ENCODE data around the gene KCNK4. TPM values are rescaled to one million over a fixed set of nuclear protein-coding genes. Genes with fewer than 3 reads are reported as not detected.

The KCNK4 gene
- polyA plus RNA-seq, 1 donor from 2014 or later, result 1.0 TPM

- H2AFZ ChIP-seq (ENCODE audit: low read depth, low read length), result no peak overlapping the region
- no peaks in the 10 kb centered on the region for H3K36me3 ChIP-seq (ENCODE audit: insufficient read depth, low read length)
Measured at GRCh38 chr11:64304032-64304315, 12.9 kb downstream of the KCNK4 start.

GRCh38 chr11:64304316-64305072, 13.4 kb downstream of the KCNK4 start:
- Histone ChIP-seq H3K9ac (ENCODE audit: low read length) (peak overlapping the region; percentile 75), H2AFZ (ENCODE audit: low read depth, low read length) (peak overlapping the region; percentile 15)

More at GRCh38 chr11:64304032-64304315, 12.9 kb downstream of the KCNK4 start:
- Histone ChIP-seq H3K27me3 (ENCODE audit: insufficient read depth, low read depth, low read length) (peaks cover 31% of the 10 kb centered on the region), H4K20me1 (ENCODE audit: insufficient read depth) (peaks cover 6% of the 10 kb centered on the region), H3K9me2 (ENCODE audit: insufficient read depth, low read length) (no peaks in the 10 kb centered on the region), H3K27ac (ENCODE audit: low read length) (no peak overlapping the region), H3K79me2 (replicated peaks; ENCODE audit: insufficient read depth, low read length) (peaks cover 10% of the 10 kb centered on the region), H3K4me3 (ENCODE audit: low read length) (peak overlapping the region; percentile 85), H3K9me3 (ENCODE audit: low read length) (no peaks in the 10 kb centered on the region), H3K9ac (ENCODE audit: low read length) (peak overlapping the region; percentile 75), H3K4me2 (ENCODE audit: low read length) (peak overlapping the region; percentile 33), H3F3A (ENCODE audit: insufficient read depth, low read length, poor library complexity, severe bottlenecking) (no peaks in the 10 kb centered on the region)
- TF ChIP-seq CTCF (IDR thresholded peaks at IDR 0.05; ENCODE audit: poor library complexity, severe bottlenecking), result no peak

More at GRCh38 chr11:64304316-64305072, 13.4 kb downstream of the KCNK4 start:
- Histone ChIP-seq H3K9me2 (ENCODE audit: insufficient read depth, low read length) (no peaks in the 10 kb centered on the region), H3K9me3 (ENCODE audit: low read length) (no peaks in the 10 kb centered on the region), H3K27ac (ENCODE audit: low read length) (peak overlapping the region; percentile 80), H3K27me3 (ENCODE audit: insufficient read depth, low read depth, low read length) (peaks cover 25% of the 10 kb centered on the region), H3K4me2 (ENCODE audit: low read length) (peak overlapping the region; percentile 33), H3K36me3 (ENCODE audit: insufficient read depth, low read length) (no peaks in the 10 kb centered on the region), H3K4me3 (ENCODE audit: low read length) (peak overlapping the region; percentile 85), H3K79me2 (replicated peaks; ENCODE audit: insufficient read depth, low read length) (peaks cover 10% of the 10 kb centered on the region), H4K20me1 (ENCODE audit: insufficient read depth) (peaks cover 6% of the 10 kb centered on the region), H3F3A (ENCODE audit: insufficient read depth, low read length, poor library complexity, severe bottlenecking) (no peaks in the 10 kb centered on the region)
- no peak for TF ChIP-seq TAF1 (IDR thresholded peaks at IDR 0.05; ENCODE audit: low read depth)
- peak; percentile 82 for TF ChIP-seq SMC3 (conservative IDR thresholded peaks at IDR 0.05; ENCODE audit: poor library complexity)
- TF ChIP-seq POLR2AphosphoS5 (IDR thresholded peaks at IDR 0.05), result no peak
- peak; percentile 41 for TF ChIP-seq MXI1 (conservative IDR thresholded peaks at IDR 0.05; ENCODE audit: poor library complexity, severe bottlenecking)
- TF ChIP-seq REST (IDR thresholded peaks at IDR 0.05; ENCODE audit: borderline replicate concordance), result peak; percentile 22
- TF ChIP-seq RAD21 (conservative IDR thresholded peaks at IDR 0.05), result peak; percentile 73
- TF ChIP-seq CTCF (IDR thresholded peaks at IDR 0.05; ENCODE audit: poor library complexity, severe bottlenecking), result peak; percentile 90

All from neural cell (in vitro differentiated cells).